SU-DHL-6 (cell line): ENCODE results near the gene CHERP.

Experiments
- H2AFZ ChIP-seq: fragments of 200-600 bp; sonication (generic); 2 replicates; pipeline ENCODE4 v1.6.1; 2014; ENCODE audit warnings: low read depth, mild to moderate bottlenecking, moderate library complexity, mixed read lengths, antibody characterized with exemption, low read length; ENCODE audit not compliant: severe bottlenecking
- H3F3A ChIP-seq: fragments of 200-600 bp; shearing (Covaris generic); 2 replicates; pipeline ENCODE4 v1.6.0; 2016; ENCODE audit warnings: antibody characterized with exemption, mild to moderate bottlenecking; ENCODE audit not compliant: insufficient read depth
- H3K27ac ChIP-seq: fragments of 200-600 bp; sonication (generic); 2 replicates; pipeline ENCODE4 v1.5.1; 2016; ENCODE audit warnings: low read depth, mild to moderate bottlenecking, low read length, moderate library complexity, mixed read lengths
- H3K27me3 ChIP-seq: fragments of 200-600 bp; sonication (generic), shearing (Covaris generic); 2 replicates; pipeline ENCODE4 v1.6.0; 2014; ENCODE audit warnings: mild to moderate bottlenecking, low read length
- H3K36me3 ChIP-seq: fragments of 200-600 bp; sonication (generic); 2 replicates; pipeline ENCODE4 v1.6.1; 2014; ENCODE audit warnings: mild to moderate bottlenecking, low read length, mixed read lengths
- H3K4me2 ChIP-seq: fragments of 300-600, 200-600 bp; shearing (Covaris generic), sonication (generic); 2 replicates; pipeline ENCODE4 v1.6.0; 2014; ENCODE audit warnings: low read length, low read depth, mild to moderate bottlenecking; ENCODE audit not compliant: poor library complexity, severe bottlenecking
- H3K4me3 ChIP-seq: fragments of 200-600 bp; sonication (generic); 2 replicates; pipeline ENCODE4 v1.5.1; 2014; ENCODE audit warnings: antibody characterized with exemption, low read length, mild to moderate bottlenecking, mixed read lengths; ENCODE audit not compliant: insufficient read depth, poor library complexity, severe bottlenecking
- H3K79me2 ChIP-seq: fragments of 200-600 bp; sonication (generic); 2 replicates; pipeline ENCODE4 v1.6.1; 2014; ENCODE audit warnings: mild to moderate bottlenecking, low read length, moderate library complexity; ENCODE audit not compliant: insufficient read depth
- H3K9ac ChIP-seq: fragments of 200-600 bp; sonication (generic); 2 replicates; pipeline ENCODE4 v1.7.0; 2014; ENCODE audit warnings: mild to moderate bottlenecking, low read length
- H3K9me2 ChIP-seq: fragments of 200-600 bp; sonication (generic); replicated peaks from 2 replicates; pipeline ENCODE4 v1.6.1; 2014; ENCODE audit warnings: low read length; ENCODE audit not compliant: insufficient read depth
- H3K9me3 ChIP-seq: fragments of 200-600 bp; sonication (generic); 2 replicates; pipeline ENCODE4 v1.6.1; 2014; ENCODE audit warnings: low read length, mixed read lengths; ENCODE audit not compliant: insufficient read depth
- H4K20me1 ChIP-seq: fragments of 200-600 bp; sonication (generic); 2 replicates; pipeline ENCODE4 v1.6.1; 2014; ENCODE audit warnings: low read depth, mild to moderate bottlenecking, antibody characterized with exemption, low read length, moderate library complexity, mixed read lengths
- CTCF ChIP-seq: fragments of 200-600 bp; sonication (generic); IDR thresholded peaks from one replicate; pipeline ENCODE4 v1.5.1; 2017; ENCODE audit warnings: antibody characterized with exemption, mild to moderate bottlenecking, low read length, moderate library complexity; ENCODE audit not compliant: insufficient read depth, poor library complexity, severe bottlenecking
- EZH2phosphoT487 ChIP-seq: fragments of 200-600 bp; sonication (generic), shearing (Covaris generic); conservative IDR thresholded peaks from 2 replicates; pipeline ENCODE4 v1.6.1; 2018; ENCODE audit warnings: mild to moderate bottlenecking, antibody characterized with exemption, low read length, moderate library complexity, mixed read lengths

CHERP gene

GRCh38 chr19:16524991-16525734 lies 17.1 kb downstream of the CHERP start:
- Histone ChIP-seq H3K4me2 (no peak overlapping the region), H3F3A (no peaks in the 10 kb centered on the region), H3K27me3 (no peaks in the 10 kb centered on the region), H3K27ac (no peak overlapping the region), H3K36me3 (no peaks in the 10 kb centered on the region), H4K20me1 (no peaks in the 10 kb centered on the region), H3K9me3 (no peaks in the 10 kb centered on the region), H3K9ac (no peak overlapping the region), H2AFZ (no peak overlapping the region), H3K4me3 (no peak overlapping the region), H3K9me2 (no peaks in the 10 kb centered on the region), H3K79me2 (peaks cover 8% of the 10 kb centered on the region; the same call in 1 of the 2 replicates)
- TF ChIP-seq CTCF = no peak
- TF ChIP-seq EZH2phosphoT487 = no peak

DNA sequence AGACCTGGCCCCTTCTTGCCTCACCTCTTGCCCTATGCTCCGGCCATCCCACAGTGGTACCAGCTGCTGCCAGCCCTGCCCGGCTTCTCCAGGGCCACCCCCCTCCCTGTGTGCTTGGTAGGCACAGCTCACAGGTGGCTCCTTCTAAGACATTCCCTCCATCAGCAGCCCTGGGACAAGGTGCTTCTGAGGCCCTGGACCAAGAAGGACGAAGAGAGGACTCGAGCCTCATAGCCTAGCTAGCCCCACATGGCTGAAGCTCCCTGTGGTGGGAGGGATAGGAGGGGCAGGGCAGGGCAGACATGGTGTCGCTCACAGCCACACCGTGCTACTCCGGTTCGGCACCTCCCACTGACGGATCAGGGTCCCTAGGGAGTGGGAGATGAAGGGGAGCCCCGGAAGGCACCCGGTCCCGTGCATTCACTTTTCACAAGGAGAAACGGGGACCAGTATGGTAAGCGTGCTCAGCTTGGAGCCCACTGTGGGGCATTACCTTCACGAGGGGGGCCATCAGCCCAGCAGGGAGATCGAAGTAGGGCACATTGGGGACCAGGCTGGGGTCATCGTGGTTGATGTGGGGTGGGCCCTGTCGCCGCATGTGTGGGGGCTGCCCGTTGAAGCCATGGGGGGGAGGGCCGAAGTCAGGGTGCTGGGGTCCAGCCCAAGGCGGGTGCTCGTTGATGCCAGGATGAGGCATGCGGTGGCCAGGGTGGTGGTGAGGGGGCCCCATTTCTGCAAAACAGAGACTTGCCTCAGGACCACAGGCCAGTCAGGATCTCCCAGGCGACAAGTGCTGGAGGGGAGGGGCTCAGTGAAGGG lies 19.5 kb downstream of the CHERP start:
- peaks cover 4% of the 10 kb centered on the region; the same call in 1 of the 2 replicates for H3K36me3 ChIP-seq
- peaks cover 5% of the 10 kb centered on the region; the same call in 1 of the 2 replicates for H3K79me2 ChIP-seq
- no peaks in the 10 kb centered on the region for H4K20me1 ChIP-seq
- peaks cover 2% of the 10 kb centered on the region; the same call in 1 of the 2 replicates for H3F3A ChIP-seq
- no peaks in the 10 kb centered on the region for H3K9me3 ChIP-seq
- TF ChIP-seq CTCF (no peak), EZH2phosphoT487 (no peak)
- H3K4me2 ChIP-seq = no peak overlapping the region
- no peaks in the 10 kb centered on the region for H3K27me3 ChIP-seq
- H3K9me2 ChIP-seq = no peaks in the 10 kb centered on the region
- H3K9ac ChIP-seq = no peak overlapping the region
- H2AFZ ChIP-seq = no peak overlapping the region
- no peak overlapping the region for H3K4me3 ChIP-seq
- H3K27ac ChIP-seq = no peak overlapping the region

DNA sequence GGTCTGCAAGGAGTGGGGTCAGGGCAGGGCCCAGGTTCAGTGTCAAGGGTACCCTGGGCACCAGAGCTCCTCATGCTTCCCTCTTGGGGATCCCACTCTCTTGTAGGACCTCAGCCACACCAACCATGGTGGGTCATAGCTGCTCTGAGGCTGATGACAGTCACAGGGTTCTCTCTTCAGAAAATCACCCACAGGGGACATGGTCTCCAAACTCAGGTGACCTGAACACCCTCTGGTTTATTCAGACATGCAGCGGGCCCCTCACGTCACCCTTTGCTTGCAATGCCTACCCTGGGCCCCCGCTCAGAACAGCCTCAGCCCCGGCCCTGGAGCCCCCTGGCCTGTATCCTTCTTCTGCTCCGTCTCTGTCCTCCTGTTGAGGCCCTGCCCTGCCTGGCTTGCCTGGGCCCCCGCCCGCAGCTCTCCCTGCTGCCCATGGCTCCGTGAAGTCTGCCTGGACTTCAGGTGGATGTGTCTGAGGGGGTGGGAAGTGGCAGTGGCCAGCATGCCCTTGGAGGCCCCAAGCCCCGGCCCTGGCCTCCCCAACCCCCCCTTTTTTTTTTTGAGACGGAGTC lies 20.4 kb downstream of the CHERP start:
- Histone ChIP-seq H3K36me3 (peaks cover 4% of the 10 kb centered on the region; the same call in 1 of the 2 replicates), H3K9me2 (no peaks in the 10 kb centered on the region), H3K79me2 (no peaks in the 10 kb centered on the region), H2AFZ (no peak overlapping the region), H3K4me3 (no peak overlapping the region), H3K27ac (no peak overlapping the region), H3K27me3 (no peaks in the 10 kb centered on the region), H3K9ac (no peak overlapping the region), H4K20me1 (no peaks in the 10 kb centered on the region), H3K4me2 (no peak overlapping the region), H3F3A (peaks cover 4% of the 10 kb centered on the region; the same call in 1 of the 2 replicates), H3K9me3 (no peaks in the 10 kb centered on the region)
- TF ChIP-seq EZH2phosphoT487 (no peak), CTCF (no peak)
